ENCODE measurements around the gene PCDHGA3. TPM values are rescaled to one million over a fixed set of nuclear protein-coding genes. Genes with fewer than 3 reads are reported as not detected.

The PCDHGA3 gene
- total and polyA plus RNA-seq, 2 of the 13 experiments (the other 11 are each of a cell fraction or from before 2014, with no cell fraction given) = 0.05 TPM; not detected in 1

GRCh38 chr5:141320225-141321169, 23.1 kb upstream of the PCDHGA3 start, which contains the start of gene TAF7 (continued):
- TF ChIP-seq STAT6 (CRISPR knock-in tag; IDR thresholded peaks at IDR 0.05; ENCODE audit: borderline replicate concordance) (0 out of 2 replicates have a peak, but pooled peaks have one; percentile 13), AHR (CRISPR knock-in tag; IDR thresholded peaks at IDR 0.05) (peak; percentile 83; the same call in 1 of the 2 replicates), SP2 (CRISPR knock-in tag; IDR thresholded peaks at IDR 0.05) (peak; percentile 87), CEBPG (CRISPR knock-in tag; IDR thresholded peaks at IDR 0.05) (0 out of 2 replicates have a peak, but pooled peaks have one; percentile 12), NCOA1 (CRISPR knock-in tag; IDR thresholded peaks at IDR 0.05) (peak; percentile 66; the same call in 1 of the 2 replicates), ARNTL (CRISPR knock-in tag; IDR thresholded peaks at IDR 0.05) (peak; percentile 41), REST (IDR thresholded peaks at IDR 0.05; ENCODE audit: borderline replicate concordance in 1 of 2, low read depth in 1 of 2, low read length in 2 of 2) (0 out of 4 replicates have a peak, but pooled peaks of 1 of the 2 experiments have one; percentile 8), PTBP1 (IDR thresholded peaks at IDR 0.05; ENCODE audit: low read depth, low read length, poor library complexity, severe bottlenecking) (peak; percentile 53), NFYB (CRISPR knock-in tag; IDR thresholded peaks at IDR 0.05) (no peak), CHCHD3 (CRISPR knock-in tag; IDR thresholded peaks at IDR 0.05) (0 out of 2 replicates have a peak, but pooled peaks have one; percentile 22), ARID3A (IDR thresholded peaks at IDR 0.05; ENCODE audit: low read depth, low read length) (0 out of 2 replicates have a peak, but pooled peaks have one; percentile 14), PAXIP1 (CRISPR knock-in tag; conservative IDR thresholded peaks at IDR 0.05) (no peak; the same call in 1 of the 2 replicates), ZNF776 (CRISPR knock-in tag; IDR thresholded peaks at IDR 0.05) (peak; percentile 68; the same call in 1 of the 2 replicates), YEATS2 (CRISPR knock-in tag; IDR thresholded peaks at IDR 0.05; ENCODE audit: borderline replicate concordance) (peak; percentile 88), MAFG (CRISPR knock-in tag; IDR thresholded peaks at IDR 0.05) (no peak), XBP1 (CRISPR knock-in tag; IDR thresholded peaks at IDR 0.05) (peak; percentile 52; the same call in 1 of the 2 replicates)

Data from HepG2 (cell line).